ENCODE data around the gene STX16.
"Not testable (repeated sequence)": the region's sequence is repeated elsewhere in the genome, so short reads cannot be mapped to it uniquely, and the experiment has no call there.

The STX16 gene

GRCh38 chr20:58713801-58714339 is 62.8 kb downstream of the STX16 start:
- DNase-seq = no peak

- no peak for DNase-seq
These were observed 63.3 kb downstream of the STX16 start for GRCh38 chr20:58714340-58714922.

GRCh38 chr20:58714923-58715351 is 63.9 kb downstream of the STX16 start:
- DNase-seq = no peak

- DNase-seq = no peak
These were observed 64.3 kb downstream of the STX16 start for GRCh38 chr20:58715391-58715800.

- DNase-seq = no peak
These were observed 64.9 kb downstream of the STX16 start for GRCh38 chr20:58715801-58716475.

- DNase-seq = no peak
These were observed 65.6 kb downstream of the STX16 start for GRCh38 chr20:58716476-58717277.

- DNase-seq = no peak
These were observed 66.4 kb downstream of the STX16 start for GRCh38 chr20:58717278-58718091.

- no peak for DNase-seq
These were observed 67.1 kb downstream of the STX16 start for GRCh38 chr20:58718121-58718563.

- DNase-seq = no peak
These were observed 67.6 kb downstream of the STX16 start for GRCh38 chr20:58718729-58719128.

- DNase-seq = no peak
These were observed 68.2 kb downstream of the STX16 start for GRCh38 chr20:58719258-58719657.

GRCh38 chr20:58719971-58720371 is 68.9 kb downstream of the STX16 start:
- no peak for DNase-seq

GRCh38 chr20:58720890-58721289 is 69.8 kb downstream of the STX16 start:
- DNase-seq = no peak

GRCh38 chr20:58721951-58722778 is 71.1 kb downstream of the STX16 start:
- DNase-seq = no peak

GRCh38 chr20:58722877-58723627 is 72.0 kb downstream of the STX16 start:
- no peak for DNase-seq

GRCh38 chr20:58723628-58723984 is 72.5 kb downstream of the STX16 start:
- no peak for DNase-seq

GRCh38 chr20:58726156-58726555 is 75.1 kb downstream of the STX16 start:
- not testable (repeated sequence) for DNase-seq
